Measurements from ENCODE around the gene EFCAB11. TPM values are rescaled to one million over a fixed set of nuclear protein-coding genes. Genes with fewer than 3 reads are reported as not detected.
"Not testable (repeated sequence)": the region's sequence is repeated elsewhere in the genome, so short reads cannot be mapped to it uniquely, and the experiment has no call there.

The EFCAB11 gene
- total and polyA plus RNA-seq, 9 of the 15 experiments (the other 6 are each of a cell fraction or from before 2014, with no cell fraction given), result 13.4 to 37.9 (median 17.4) TPM

- H3K27me3 ChIP-seq (ENCODE audit: control insufficient read depth in 2 of 2, insufficient read depth in 2 of 2, low read length in 2 of 2); H3K79me2 ChIP-seq (ENCODE audit: control insufficient read depth, insufficient read depth, low read length); H2AFZ ChIP-seq (ENCODE audit: low read depth, low read length); CTCF ChIA-PET (ENCODE audit: low intra/inter-chr PET ratio); DNase-seq (ENCODE audit: extremely low read depth in 1 of 4, low spot score in 3 of 4); ATAC-seq; H3K4me3 ChIP-seq; POLR2A ChIA-PET; H4K20me1 ChIP-seq (replicated peaks; ENCODE audit: control insufficient read depth, insufficient read depth, low read length); H3K36me3 ChIP-seq (ENCODE audit: control insufficient read depth, insufficient read depth, low read length); FAIRE-seq; H3K9ac ChIP-seq (ENCODE audit: insufficient read depth in 1 of 2, low read depth in 2 of 2, low read length in 2 of 2); H3K9me3 ChIP-seq (replicated peaks; ENCODE audit: control insufficient read depth, insufficient read depth, low read depth, low read length); intact Hi-C loops (cut with micrococcal nuclease); H3K4me1 ChIP-seq (replicated peaks in 1 of 2; ENCODE audit: control insufficient read depth in 2 of 2, insufficient read depth in 2 of 2, low read length in 2 of 2); in situ Hi-C loops (cut with MboI); H3K27ac ChIP-seq (ENCODE audit: extremely low read depth, low read depth, low read length); H3K9me1 ChIP-seq (ENCODE audit: control insufficient read depth, insufficient read depth, low read length); BruUV-seq (replicated peaks); H3K4me2 ChIP-seq (ENCODE audit: insufficient read depth, low read length): not testable (repeated sequence)
- TF ChIP-seq ZFP36 (IDR thresholded peaks at IDR 0.05; ENCODE audit: low read depth, low read length, partially characterized antibody), result peak; percentile 51
- 0% methylated on average over 1 of the region's 3 CpGs for WGBS (ENCODE audit: insufficient coverage, low coverage, missing lambda C conversion rate)
These were observed 80.4 kb downstream of the EFCAB11 start for GRCh38 chr14:89874091-89874490.

DNA sequence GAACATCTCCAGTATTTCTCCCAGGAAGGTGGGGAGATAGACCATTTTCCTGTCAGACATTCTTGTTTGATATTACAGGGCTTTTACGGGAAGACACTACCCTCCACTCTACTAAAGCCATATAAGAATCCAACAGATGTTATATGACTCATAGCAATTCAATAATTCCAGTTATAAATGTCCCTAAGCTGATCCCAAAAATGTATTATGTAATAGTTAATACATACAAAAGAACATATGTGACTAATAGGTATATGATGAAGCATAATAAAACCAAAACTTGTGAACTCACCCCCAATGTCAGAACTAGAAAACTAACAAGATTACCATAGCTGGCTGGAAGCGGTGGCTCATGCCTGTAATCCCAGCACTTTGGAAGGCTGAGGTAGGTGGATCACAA lies 84.2 kb downstream of the EFCAB11 start:
- BruUV-seq (replicated peaks), result no TSS peak
- no peaks in the 10 kb centered on the region for H3K9me1 ChIP-seq (ENCODE audit: control insufficient read depth, insufficient read depth, low read length)
- POLR2A ChIA-PET, result no interaction called here
- H3K4me1 ChIP-seq (replicated peaks in 1 of 2; ENCODE audit: control insufficient read depth in 2 of 2, insufficient read depth in 2 of 2, low read length in 2 of 2), result no peaks in the 10 kb centered on the region
- FAIRE-seq (no peak), DNase-seq (ENCODE audit: extremely low read depth in 1 of 4, low spot score in 3 of 4) (no peak), ATAC-seq (no peak)
- in situ Hi-C loops (cut with MboI), result no loop called here
- no peaks in the 10 kb centered on the region for H3K79me2 ChIP-seq (ENCODE audit: control insufficient read depth, insufficient read depth, low read length)
- H3K27me3 ChIP-seq (ENCODE audit: control insufficient read depth in 2 of 2, insufficient read depth in 2 of 2, low read length in 2 of 2), result no peaks in the 10 kb centered on the region
- no peak overlapping the region for H2AFZ ChIP-seq (ENCODE audit: low read depth, low read length)
- no peak overlapping the region for H3K4me2 ChIP-seq (ENCODE audit: insufficient read depth, low read length)
- no peak overlapping the region for H3K9ac ChIP-seq (ENCODE audit: insufficient read depth in 1 of 2, low read depth in 2 of 2, low read length in 2 of 2)
- H3K9me3 ChIP-seq (replicated peaks; ENCODE audit: control insufficient read depth, insufficient read depth, low read depth, low read length), result 0 out of 2 replicates have a peak, but pooled peaks cover 2% of the 10 kb centered on the region
- no peaks in the 10 kb centered on the region for H4K20me1 ChIP-seq (replicated peaks; ENCODE audit: control insufficient read depth, insufficient read depth, low read length)
- no peak overlapping the region for H3K27ac ChIP-seq (ENCODE audit: extremely low read depth, low read depth, low read length)
- no peak overlapping the region for H3K4me3 ChIP-seq
- CTCF ChIA-PET (ENCODE audit: low intra/inter-chr PET ratio), result no interaction called here
- intact Hi-C loops (cut with micrococcal nuclease), result no loop called here
- no peaks in the 10 kb centered on the region for H3K36me3 ChIP-seq (ENCODE audit: control insufficient read depth, insufficient read depth, low read length)
- WGBS (ENCODE audit: insufficient coverage, low coverage, missing lambda C conversion rate), result 15% methylated on average over 2 of the region's 2 CpGs
- TF ChIP-seq SETDB1 (IDR thresholded peaks at IDR 0.05; ENCODE audit: low read length) (no peak), GTF2E2 (tag; IDR thresholded peaks at IDR 0.05) (no peak), ZBTB43 (CRISPR knock-in tag; IDR thresholded peaks at IDR 0.05) (no peak), PHF21A (IDR thresholded peaks at IDR 0.05; ENCODE audit: borderline replicate concordance, low read depth) (no peak), PBX2 (CRISPR knock-in tag; IDR thresholded peaks at IDR 0.05; ENCODE audit: low read depth) (no peak), PBX2 (tag; conservative IDR thresholded peaks at IDR 0.05; ENCODE audit: low read depth) (no peak), ZNF586 (CRISPR knock-in tag; conservative IDR thresholded peaks at IDR 0.05) (no peak), ZNF143 (CRISPR knock-in tag; IDR thresholded peaks at IDR 0.05) (no peak), NRF1 (conservative IDR thresholded peaks at IDR 0.05 in 1 of 2, IDR thresholded peaks at IDR 0.05 in 1 of 2) (no peak), SPI1 (IDR thresholded peaks at IDR 0.05; ENCODE audit: borderline replicate concordance, low read depth, low read length) (no peak)
- TF ChIP-seq, protein P1, sequence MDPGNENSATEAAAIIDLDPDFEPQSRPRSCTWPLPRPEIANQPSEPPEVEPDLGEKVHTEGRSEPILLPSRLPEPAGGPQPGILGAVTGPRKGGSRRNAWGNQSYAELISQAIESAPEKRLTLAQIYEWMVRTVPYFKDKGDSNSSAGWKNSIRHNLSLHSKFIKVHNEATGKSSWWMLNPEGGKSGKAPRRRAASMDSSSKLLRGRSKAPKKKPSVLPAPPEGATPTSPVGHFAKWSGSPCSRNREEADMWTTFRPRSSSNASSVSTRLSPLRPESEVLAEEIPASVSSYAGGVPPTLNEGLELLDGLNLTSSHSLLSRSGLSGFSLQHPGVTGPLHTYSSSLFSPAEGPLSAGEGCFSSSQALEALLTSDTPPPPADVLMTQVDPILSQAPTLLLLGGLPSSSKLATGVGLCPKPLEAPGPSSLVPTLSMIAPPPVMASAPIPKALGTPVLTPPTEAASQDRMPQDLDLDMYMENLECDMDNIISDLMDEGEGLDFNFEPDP (CRISPR knock-in tag; IDR thresholded peaks at IDR 0.05), result no peak
